Activated T-helper 2 cell treated with anti-CD3 and anti-CD28 coated beads, Interferon-gamma antibody, Interleukin-2, Interleukin-4, amounts not matched to agents 10 μg/mL and 5 μg/mL and 100 μg/mL, durations not matched to agents 14 hours and 24 hours and 36 hours (primary cell): ENCODE results near the gene HEATR9. TPM values are rescaled to one million over a fixed set of nuclear protein-coding genes. Genes with fewer than 3 reads are reported as not detected.
A peak's percentile ranks its signal among the peaks of the same experiment; 100 is the strongest.

Source experiments
- DNase-seq: peaks from one replicate; pipeline ENCODE4 v3.0.0; 2021; ENCODE audit warnings: low spot score
- H3K27ac Mint-ChIP-seq: one replicate; pipeline ENCODE4 v1.8.0; 2021; ENCODE audit warnings: mixed read lengths
- H3K27me3 Mint-ChIP-seq: one replicate; pipeline ENCODE4 v1.8.0; 2021; ENCODE audit warnings: low read depth, mixed read lengths
- H3K36me3 Mint-ChIP-seq: one replicate; pipeline ENCODE4 v1.8.0; 2021; ENCODE audit warnings: low read depth, mixed read lengths
- H3K4me1 Mint-ChIP-seq: one replicate; pipeline ENCODE4 v1.8.0; 2021; ENCODE audit warnings: low read depth, mixed read lengths
- H3K4me3 Mint-ChIP-seq: one replicate; pipeline ENCODE4 v1.8.0; 2021; ENCODE audit warnings: low read depth, mild to moderate bottlenecking, moderate library complexity, mixed read lengths
- H3K9me3 Mint-ChIP-seq: one replicate; pipeline ENCODE4 v1.8.0; 2021; ENCODE audit warnings: mixed read lengths
- intact Hi-C: fragments of 100-400 bp; cut with micrococcal nuclease; formaldehyde crosslinking; loops from one replicate; pipeline ENCODE4 v1.15.1; 2023
- total RNA-seq: library from RNA; stranded (reverse); gene quantifications from 2 replicates; pipeline ENCODE4 v1.2.3, GENCODE V29; 2022

The HEATR9 gene
- total RNA-seq, 1 donor from 2014 or later = 0.14 TPM

DNA sequence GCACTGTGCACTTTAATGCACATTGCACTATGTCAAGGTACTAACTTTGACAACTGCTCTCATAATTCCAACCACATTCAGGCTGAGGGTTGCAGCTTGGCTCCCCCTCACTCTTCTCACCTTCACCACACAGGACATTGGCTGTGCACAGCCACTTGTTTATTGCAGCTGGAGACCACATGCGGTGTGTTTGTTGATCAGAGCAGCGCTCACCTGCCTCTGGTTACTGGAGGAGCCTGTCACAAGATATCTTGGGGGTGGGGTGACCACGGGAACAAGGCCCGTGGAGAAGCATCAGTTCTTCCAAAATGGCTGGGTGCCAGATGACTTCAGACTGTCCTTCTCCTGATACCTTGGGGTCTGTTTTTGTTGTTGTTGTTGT lies 22.1 kb upstream of the HEATR9 start:
- Mint-ChIP-seq H3K4me3 (no peak overlapping the region), H3K36me3 (no peaks in the 10 kb centered on the region), H3K9me3 (no peaks in the 10 kb centered on the region), H3K27me3 (no peaks in the 10 kb centered on the region), H3K27ac (peak overlapping the region; percentile 58), H3K4me1 (peaks cover 49% of the 10 kb centered on the region)
- intact Hi-C loops = loop anchor here (5.0 kb wide), 1 partner anchor 43 kb away; no protein-coding TSS in a partner anchor
- DNase-seq = peak; percentile 33

DNA sequence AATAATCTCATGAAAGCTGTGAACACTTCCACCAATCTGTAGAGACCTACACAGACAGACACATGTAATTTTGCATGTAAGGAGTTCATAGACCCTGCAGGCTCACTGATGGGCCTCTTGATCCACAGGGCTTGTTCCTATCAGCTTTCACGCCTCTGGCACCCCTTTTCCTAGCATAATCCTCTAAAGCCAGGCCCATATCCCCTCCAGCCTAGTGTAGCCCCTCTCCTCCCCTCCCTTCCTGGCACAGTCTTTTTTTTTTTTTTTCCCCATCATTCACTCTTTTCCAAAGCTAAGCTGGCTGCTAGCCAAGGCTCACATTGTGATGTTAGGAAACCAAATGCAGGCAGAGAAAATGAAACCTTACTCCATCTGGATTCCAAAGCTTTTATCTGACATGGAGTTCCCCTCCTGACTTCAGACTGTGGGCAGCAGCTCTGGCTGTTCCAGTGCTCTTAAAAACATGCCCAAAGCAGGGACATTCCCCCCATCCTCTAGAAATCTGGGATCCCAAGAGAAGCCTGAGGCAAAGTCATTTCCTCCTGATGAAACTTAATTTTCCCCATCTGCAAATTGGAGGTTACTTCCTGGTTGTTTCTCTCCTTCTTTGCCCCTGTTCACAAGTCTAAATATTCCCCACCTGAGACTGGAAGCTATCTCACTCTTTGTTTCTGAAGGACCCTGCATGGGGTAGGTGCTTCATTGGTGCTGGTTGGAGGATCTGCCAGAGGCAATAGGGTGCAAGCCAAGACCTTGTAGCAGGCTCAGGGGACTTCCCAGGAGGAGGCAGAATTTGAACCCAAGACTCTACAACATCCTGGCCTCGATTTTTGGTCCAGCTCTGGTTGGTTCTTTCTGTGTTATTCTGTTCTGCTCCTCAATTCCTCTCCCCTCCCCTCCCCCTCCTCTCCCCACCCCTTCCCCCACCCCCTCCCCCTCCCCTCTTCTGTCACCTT lies 21.4 kb upstream of the HEATR9 start:
- Mint-ChIP-seq H3K4me1 (peaks cover 42% of the 10 kb centered on the region), H3K4me3 (no peak overlapping the region), H3K27ac (peak overlapping the region; percentile 51), H3K27me3 (no peaks in the 10 kb centered on the region), H3K36me3 (no peaks in the 10 kb centered on the region), H3K9me3 (no peaks in the 10 kb centered on the region)
- intact Hi-C loops = loop anchor here (5.0 kb wide), 1 partner anchor 43 kb away; no protein-coding TSS in a partner anchor
- no peak for DNase-seq

DNA sequence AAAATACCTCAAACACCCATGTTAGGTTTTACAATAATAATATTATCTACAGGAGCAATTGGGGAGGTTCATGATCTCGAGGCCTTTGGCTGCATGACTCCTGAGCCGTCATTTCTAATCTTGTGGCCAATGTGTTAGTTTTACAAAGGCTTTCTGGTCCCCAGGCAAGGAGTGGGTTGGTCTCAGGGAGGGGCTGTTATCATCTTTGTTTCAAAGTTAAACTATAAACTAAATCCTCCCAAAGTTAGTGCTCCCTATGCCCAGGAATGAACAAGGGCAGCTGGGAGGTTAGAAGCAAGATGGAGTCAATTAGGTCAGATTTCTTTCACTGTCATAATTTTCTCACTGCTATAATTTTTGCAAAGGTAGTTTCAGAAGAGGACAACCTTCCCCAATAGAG lies 20.6 kb upstream of the HEATR9 start:
- Mint-ChIP-seq H3K27me3 (no peaks in the 10 kb centered on the region), H3K9me3 (no peaks in the 10 kb centered on the region), H3K27ac (peak overlapping the region; percentile 40), H3K36me3 (no peaks in the 10 kb centered on the region), H3K4me3 (no peak overlapping the region), H3K4me1 (peaks cover 41% of the 10 kb centered on the region)
- no peak for DNase-seq
- intact Hi-C loops = no loop called here

DNA sequence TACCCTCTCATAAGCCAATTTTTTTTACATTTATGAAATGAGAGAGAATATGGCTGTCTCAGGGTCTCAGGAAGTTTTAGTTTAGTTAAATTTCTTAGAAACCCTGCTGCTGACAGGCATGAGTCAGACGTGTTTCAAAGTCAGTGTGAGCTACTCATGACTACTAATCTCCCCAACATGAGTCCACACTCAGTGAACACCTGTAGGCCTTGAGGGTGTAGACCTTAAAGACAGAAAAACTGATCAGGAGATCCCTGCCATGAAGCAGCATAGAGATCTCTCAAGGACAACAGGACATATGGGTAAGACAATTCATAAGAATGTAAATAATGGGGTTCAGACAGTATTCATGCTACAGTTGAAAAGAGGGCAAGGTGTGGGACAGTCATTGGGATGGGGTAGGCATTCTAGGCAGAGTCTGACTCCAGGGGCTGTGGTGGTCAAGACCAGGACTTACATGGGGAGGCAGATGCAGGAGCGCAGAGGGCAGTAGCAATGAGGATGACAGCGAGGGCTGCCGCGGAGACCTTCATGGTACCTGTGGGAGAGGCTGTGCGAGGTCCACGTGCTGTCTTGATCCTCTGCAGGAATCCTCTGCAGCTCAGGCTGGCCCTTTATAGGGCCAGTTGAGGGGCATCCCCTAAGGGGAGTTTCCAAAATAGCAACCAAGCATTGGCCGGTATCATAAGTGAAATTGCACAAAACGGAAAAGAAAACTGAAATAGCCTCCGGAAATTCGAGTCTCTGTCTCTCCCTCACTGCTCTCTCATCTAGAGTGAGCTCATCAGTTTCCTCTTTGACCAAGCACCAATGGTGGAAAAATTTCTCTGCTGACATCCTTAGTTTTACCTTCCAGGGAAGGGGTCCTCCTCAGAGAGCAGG lies 11.3 kb upstream of the HEATR9 start, which contains the start of gene CCL5:
CCL5 (minus strand) TSS at position 588 of the 882 bp plus-strand sequence.
- DNase-seq = peak; percentile 59
- intact Hi-C loops = loop anchor here (1.0 to 5.0 kb wide), 3 partner anchors 12 to 52 kb away; partner anchors contain the start of gene RDM1

GRCh38 chr17:35878361-35878760 lies 9.7 kb upstream of the HEATR9 start:
- no peak for DNase-seq
- intact Hi-C loops = no loop called here
- Mint-ChIP-seq H3K4me3 (peak overlapping the region; percentile 69), H3K27me3 (no peaks in the 10 kb centered on the region), H3K4me1 (peaks cover 50% of the 10 kb centered on the region), H3K27ac (peak overlapping the region; percentile 69), H3K9me3 (no peaks in the 10 kb centered on the region), H3K36me3 (peaks cover 19% of the 10 kb centered on the region)

More for the DNA sequence above, 11.3 kb upstream of the HEATR9 start, which contains the start of gene CCL5:
- H3K9me3 Mint-ChIP-seq = no peaks in the 10 kb centered on the region
- H3K36me3 Mint-ChIP-seq = peaks cover 16% of the 10 kb centered on the region
- H3K27me3 Mint-ChIP-seq = no peaks in the 10 kb centered on the region
- peak within 1 kb of the TSS; percentile 76 for H3K4me3 Mint-ChIP-seq
- H3K27ac Mint-ChIP-seq = peak within 1 kb of the TSS; percentile 97
- H3K4me1 Mint-ChIP-seq = peaks cover 49% of the 10 kb centered on the region

- DNase-seq = no peak
- intact Hi-C loops = no loop called here
- Mint-ChIP-seq H3K36me3 (peaks cover 22% of the 10 kb centered on the region), H3K9me3 (no peaks in the 10 kb centered on the region), H3K27ac (peak overlapping the region; percentile 36), H3K4me1 (peaks cover 50% of the 10 kb centered on the region), H3K4me3 (peak overlapping the region; percentile 21), H3K27me3 (no peaks in the 10 kb centered on the region)
These were observed 8.8 kb upstream of the HEATR9 start for GRCh38 chr17:35877345-35878029.

- H3K4me3 Mint-ChIP-seq = no peak overlapping the region
- no peak for DNase-seq
- intact Hi-C loops = no loop called here
- peaks cover 53% of the 10 kb centered on the region for H3K4me1 Mint-ChIP-seq
- no peak overlapping the region for H3K27ac Mint-ChIP-seq
- H3K27me3 Mint-ChIP-seq = no peaks in the 10 kb centered on the region
- H3K9me3 Mint-ChIP-seq = no peaks in the 10 kb centered on the region
- peaks cover 27% of the 10 kb centered on the region for H3K36me3 Mint-ChIP-seq
These were observed 7.8 kb upstream of the HEATR9 start for GRCh38 chr17:35876534-35876933.

DNA sequence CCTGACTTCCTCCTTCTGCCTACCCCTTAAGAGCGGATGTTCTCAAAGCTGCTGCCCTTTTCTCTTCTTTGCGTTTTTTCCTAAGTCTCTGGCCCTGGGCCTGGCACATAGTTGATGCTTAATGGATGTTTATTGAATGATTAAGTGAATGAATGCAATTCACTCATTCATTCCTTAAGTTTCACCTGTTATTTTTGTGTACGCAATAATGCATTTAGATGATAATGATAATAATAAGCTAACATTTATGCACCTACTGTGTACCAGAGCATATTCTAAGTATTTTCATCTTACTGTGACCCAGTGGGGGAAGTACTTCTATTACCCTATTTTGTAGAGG lies 7.1 kb upstream of the HEATR9 start:
- Mint-ChIP-seq H3K9me3 (no peaks in the 10 kb centered on the region), H3K4me3 (no peak overlapping the region), H3K27me3 (no peaks in the 10 kb centered on the region), H3K27ac (peak overlapping the region; percentile 20), H3K36me3 (peaks cover 35% of the 10 kb centered on the region), H3K4me1 (peaks cover 53% of the 10 kb centered on the region)
- intact Hi-C loops = no loop called here
- DNase-seq = no peak

GRCh38 chr17:35875072-35875799 lies 6.5 kb upstream of the HEATR9 start:
- intact Hi-C loops = no loop called here
- DNase-seq = no peak
- Mint-ChIP-seq H3K27me3 (no peaks in the 10 kb centered on the region), H3K9me3 (no peaks in the 10 kb centered on the region), H3K4me3 (peak overlapping the region; percentile 6), H3K36me3 (peaks cover 35% of the 10 kb centered on the region), H3K27ac (peak overlapping the region; percentile 20), H3K4me1 (peaks cover 48% of the 10 kb centered on the region)

DNA sequence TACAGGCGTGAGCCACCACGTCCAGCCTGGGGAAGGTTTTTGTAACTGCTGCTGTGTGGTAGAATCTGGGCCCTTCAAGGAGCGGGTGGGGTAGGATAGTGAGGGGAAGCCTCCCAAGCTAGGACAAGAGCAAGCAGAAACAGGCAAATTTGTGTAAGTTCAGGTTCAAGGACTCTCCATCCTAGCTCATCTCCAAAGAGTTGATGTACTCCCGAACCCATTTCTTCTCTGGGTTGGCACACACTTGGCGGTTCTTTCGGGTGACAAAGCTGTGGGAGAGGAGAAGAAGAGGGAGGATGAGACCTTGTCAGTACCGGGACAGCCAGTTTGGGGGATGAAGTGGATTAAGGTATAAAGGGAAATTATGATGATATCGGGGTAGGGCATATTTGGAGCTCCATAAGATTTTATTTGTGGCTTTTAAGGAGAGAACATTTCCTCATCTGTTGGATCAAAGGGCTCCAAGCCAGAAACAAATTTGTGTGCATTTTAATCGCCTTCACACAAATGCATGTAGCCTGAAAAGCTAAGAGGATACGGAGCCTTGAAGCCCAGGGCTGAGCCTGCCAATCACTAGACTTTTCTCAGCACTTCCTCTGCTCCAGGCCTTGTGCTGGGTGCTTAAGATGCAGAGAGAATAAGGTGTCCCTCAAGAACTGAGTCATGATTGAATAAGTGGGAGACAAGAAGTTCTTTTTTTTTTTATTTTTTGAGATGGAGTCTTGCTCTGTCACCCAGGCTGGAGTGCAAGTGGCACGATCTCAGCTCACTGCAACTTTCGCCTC lies 3.7 kb upstream of the HEATR9 start:
- Mint-ChIP-seq H3K27ac (no peak overlapping the region), H3K9me3 (no peaks in the 10 kb centered on the region), H3K36me3 (peaks cover 32% of the 10 kb centered on the region), H3K27me3 (no peaks in the 10 kb centered on the region), H3K4me3 (no peak overlapping the region), H3K4me1 (peaks cover 25% of the 10 kb centered on the region)
- intact Hi-C loops = no loop called here
- DNase-seq = no peak
